Natural killer cell (primary cell): ENCODE measurements around the gene PRKACA. TPM values are rescaled to one million over a fixed set of nuclear protein-coding genes. Genes with fewer than 3 reads are reported as not detected.

Experiments used
- ATAC-seq, 3 donors: fragments of 150-1000 bp in 2 of 3; fragments of 200-7000 bp in 1 of 3; cut with Tn5 transposase; 1 replicate in 1 of 3; 2 replicates in 2 of 3; pipeline ENCODE4 v1.10.0; 2021; ENCODE audit warnings: mild to moderate bottlenecking in 2 of 3, moderate library complexity in 2 of 3
- DNase-seq, 2 donors: peaks; one replicate each; pipeline versions ENCODE4 v3.0.0 to v3.0.0-alpha.2; 2013 to 2021; ENCODE audit warnings: mixed read lengths in 1 of 2
- H3K27ac ChIP-seq: one replicate; pipeline ENCODE4 v1.5.1; 2013; ENCODE audit warnings: mild to moderate bottlenecking, low read length
- H3K27me3 ChIP-seq: one replicate; pipeline ENCODE4 v1.6.1; 2013; ENCODE audit warnings: low read length; ENCODE audit not compliant: control insufficient read depth, insufficient read depth
- H3K36me3 ChIP-seq: one replicate; pipeline ENCODE4 v1.6.1; 2013; ENCODE audit warnings: low read length; ENCODE audit not compliant: control insufficient read depth, insufficient read depth
- H3K4me1 ChIP-seq: one replicate; pipeline ENCODE4 v1.6.1; 2013; ENCODE audit warnings: low read length; ENCODE audit not compliant: control insufficient read depth, insufficient read depth
- H3K4me3 ChIP-seq: one replicate; pipeline ENCODE4 v1.5.1; 2013; ENCODE audit warnings: low read length
- H3K9me3 ChIP-seq: one replicate; pipeline ENCODE4 v1.6.1; 2013; ENCODE audit warnings: low read length; ENCODE audit not compliant: control insufficient read depth, insufficient read depth
- H3K27ac Mint-ChIP-seq, 2 donors: one replicate each; pipeline ENCODE4 v1.8.0; 2022; ENCODE audit warnings: mild to moderate bottlenecking in 2 of 2, mixed read lengths in 2 of 2, moderate library complexity in 1 of 2
- H3K27me3 Mint-ChIP-seq, 2 donors: one replicate each; pipeline ENCODE4 v1.8.0; 2022; ENCODE audit warnings: low read depth in 2 of 2, mixed read lengths in 2 of 2
- H3K36me3 Mint-ChIP-seq: one replicate; pipeline ENCODE4 v1.8.0; 2022; ENCODE audit warnings: mixed read lengths
- H3K4me1 Mint-ChIP-seq, 2 donors: one replicate each; pipeline ENCODE4 v1.8.0; 2022; ENCODE audit warnings: mixed read lengths in 2 of 2
- H3K4me3 Mint-ChIP-seq: one replicate; pipeline ENCODE4 v1.8.0; 2022; ENCODE audit warnings: mild to moderate bottlenecking, moderate library complexity, mixed read lengths
- H3K9me3 Mint-ChIP-seq, 2 donors: one replicate each; pipeline ENCODE4 v1.8.0; 2022; ENCODE audit warnings: mixed read lengths in 2 of 2
- CTCF ChIP-seq: fragments of 200-600 bp; IDR thresholded peaks from one replicate; pipeline ENCODE4 v1.8.0; 2022; ENCODE audit warnings: antibody characterized with exemption
- WGBS: methylation state at CpG from one replicate; pipeline ENCODE4 v1.1.7; 2013; ENCODE audit warnings: missing lambda C conversion rate; ENCODE audit not compliant: insufficient coverage; 5-methylcytosine and 5-hydroxymethylcytosine counted together
- intact Hi-C: fragments of 100-400 bp; cut with micrococcal nuclease; formaldehyde crosslinking; loops from one replicate; pipeline ENCODE4 v1.14.2; 2022
- total RNA-seq, 4 donors: library from RNA; stranded (reverse); fragments of 120-200 nt in 1 of 4; gene quantifications; one replicate each; pipeline versions ENCODE4 v1.2.3 to v1.2.4, GENCODE V29; 2013 to 2022

The PRKACA gene
- total RNA-seq, 3 donors from 2014 or later (not counting 1 experiment from before 2014, with no cell fraction given), result 68.6 to 71.8 (median 69.3) TPM

GRCh38 chr19:14118165-14119051 is 846 bp upstream of the PRKACA start:
- H3K4me1 ChIP-seq, result peaks cover 45% of the 10 kb centered on the region
- Mint-ChIP-seq H3K9me3 (no peaks in the 10 kb centered on the region), H3K4me3 (peak overlapping the region; percentile 97), H3K27me3 (no peaks in the 10 kb centered on the region), H3K27ac (peak overlapping the region; percentile 94 to 97), H3K4me1 (peaks cover 27 to 36% of the 10 kb centered on the region in 2 donors), H3K36me3 (no peaks in the 10 kb centered on the region)
- H3K27me3 ChIP-seq, result no peaks in the 10 kb centered on the region
- H3K9me3 ChIP-seq, result no peaks in the 10 kb centered on the region
- DNase-seq (peak; percentile 64 to 79), ATAC-seq (peak; percentile 39 to 53 (median 48))
- intact Hi-C loops, result loop anchor here (1.0 to 5.0 kb wide), 3 partner anchors 18 to 36 kb away; partner anchors contain the start of genes ASF1B and SAMD1
- peak overlapping the region; percentile 60 for H3K4me3 ChIP-seq
- WGBS, result 3% methylated on average over 61 of the region's 61 CpGs
- peak overlapping the region; percentile 99 for H3K27ac ChIP-seq
- TF ChIP-seq CTCF, result no peak
- no peaks in the 10 kb centered on the region for H3K36me3 ChIP-seq

- Mint-ChIP-seq H3K27ac (peak overlapping the region; percentile 73 to 94), H3K36me3 (no peaks in the 10 kb centered on the region), H3K27me3 (no peaks in the 10 kb centered on the region), H3K4me3 (peak overlapping the region; percentile 87), H3K9me3 (no peaks in the 10 kb centered on the region), H3K4me1 (peaks cover 27 to 36% of the 10 kb centered on the region in 2 donors)
- DNase-seq (peak; percentile 41 to 43), ATAC-seq (no peak)
- H3K4me1 ChIP-seq, result peaks cover 54% of the 10 kb centered on the region
- no peak for TF ChIP-seq CTCF
- WGBS, result 1% methylated on average over 33 of the region's 33 CpGs
- H3K4me3 ChIP-seq, result peak overlapping the region; percentile 65
- no peaks in the 10 kb centered on the region for H3K27me3 ChIP-seq
- intact Hi-C loops, result loop anchor here (5.0 kb wide), 1 partner anchor 35 kb away; no protein-coding TSS in a partner anchor
- no peaks in the 10 kb centered on the region for H3K36me3 ChIP-seq
- H3K9me3 ChIP-seq, result no peaks in the 10 kb centered on the region
- peak overlapping the region; percentile 21 for H3K27ac ChIP-seq
Observed at GRCh38 chr19:14116918-14117578, 514 bp downstream of the PRKACA start.

GRCh38 chr19:14116525-14116917 is 1.0 kb downstream of the PRKACA start:
- Mint-ChIP-seq H3K27me3 (no peaks in the 10 kb centered on the region), H3K4me1 (peaks cover 27 to 36% of the 10 kb centered on the region in 2 donors)
- peak in 1 of 2 donors; percentile 37 for DNase-seq

More at GRCh38 chr19:14116525-14116917, 1.0 kb downstream of the PRKACA start:
- TF ChIP-seq CTCF, result no peak
- Histone ChIP-seq H3K36me3 (no peaks in the 10 kb centered on the region), H3K4me1 (peaks cover 54% of the 10 kb centered on the region), H3K9me3 (no peaks in the 10 kb centered on the region), H3K27ac (no peak overlapping the region), H3K27me3 (no peaks in the 10 kb centered on the region), H3K4me3 (peak overlapping the region; percentile 65)
- peak overlapping the region; percentile 87 for H3K4me3 Mint-ChIP-seq
- H3K27ac Mint-ChIP-seq, result peak overlapping the region; percentile 45 to 94
- intact Hi-C loops, result loop anchor here (5.0 kb wide), 1 partner anchor 34 kb away; no protein-coding TSS in a partner anchor
- WGBS, result 44% methylated on average over 6 of the region's 6 CpGs
- ATAC-seq, result no peak
- no peaks in the 10 kb centered on the region for H3K9me3 Mint-ChIP-seq
- H3K36me3 Mint-ChIP-seq, result no peaks in the 10 kb centered on the region
